ENCODE results near the gene SINHCAF. TPM values are rescaled to one million over a fixed set of nuclear protein-coding genes. Genes with fewer than 3 reads are reported as not detected.

The SINHCAF gene
- total RNA-seq, 1 experiment from 2014 or later: 179 TPM

DNA sequence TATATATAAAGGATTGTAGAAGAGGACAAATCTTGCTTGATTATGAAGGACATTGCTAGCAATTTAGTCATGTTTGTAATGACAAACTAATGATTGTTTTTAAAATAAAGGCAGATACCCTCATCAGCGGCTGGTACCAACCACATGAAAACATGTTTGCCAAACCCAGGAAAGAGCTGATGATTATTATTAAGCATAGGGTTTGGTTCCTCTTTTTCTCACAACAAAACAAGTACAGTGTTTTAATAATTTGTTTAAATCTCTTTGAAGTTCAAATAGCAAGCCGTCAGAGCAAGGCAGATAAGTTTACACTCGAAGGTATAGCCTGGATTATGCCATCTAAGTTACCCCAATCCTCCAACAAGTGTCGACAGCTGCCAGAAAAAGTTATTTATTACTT is 5.3 kb upstream of the SINHCAF start:
- intact Hi-C loops (cut with micrococcal nuclease): no loop called here
- Histone ChIP-seq H3K36me3 (ENCODE audit: control insufficient read depth in 1 of 2, insufficient read depth in 2 of 2, low read length in 2 of 2) (no peaks in the 10 kb centered on the region), H2AFZ (ENCODE audit: low read depth, low read length, poor library complexity, severe bottlenecking) (no peak overlapping the region), H3K4me1 (ENCODE audit: control insufficient read depth in 1 of 2, insufficient read depth in 2 of 2, low read length in 2 of 2) (peaks cover 0 to 8% of the 10 kb centered on the region in 2 experiments; a peak in 3 of 4 replicates), H3K4me3 (replicated peaks in 1 of 2; ENCODE audit: low read depth in 1 of 2, low read length in 2 of 2) (no peak overlapping the region), H3K27me3 (ENCODE audit: insufficient read depth, low read length) (no peaks in the 10 kb centered on the region), H4K20me1 (ENCODE audit: insufficient read depth) (no peaks in the 10 kb centered on the region), H3K9me3 (ENCODE audit: control insufficient read depth in 1 of 2, insufficient read depth in 1 of 2, low read depth in 1 of 2, low read length in 2 of 2) (no peaks in the 10 kb centered on the region), H3K9me2 (ENCODE audit: insufficient read depth) (no peaks in the 10 kb centered on the region), H3K79me2 (ENCODE audit: insufficient read depth, low read length) (no peaks in the 10 kb centered on the region), H3K4me2 (ENCODE audit: low read length) (no peak overlapping the region), H3K9ac (ENCODE audit: low read length) (no peak overlapping the region), H3K27ac (ENCODE audit: low read depth, low read length) (no peak overlapping the region)
- BruUV-seq (replicated peaks): no TSS peak
- ATAC-seq (no peak), DNase-seq (ENCODE audit: low read depth, low spot score) (no peak)
- TF ChIP-seq, protein P1, sequence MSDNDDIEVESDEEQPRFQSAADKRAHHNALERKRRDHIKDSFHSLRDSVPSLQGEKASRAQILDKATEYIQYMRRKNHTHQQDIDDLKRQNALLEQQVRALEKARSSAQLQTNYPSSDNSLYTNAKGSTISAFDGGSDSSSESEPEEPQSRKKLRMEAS (IDR thresholded peaks at IDR 0.05): no peak
- TF ChIP-seq, protein P2, sequence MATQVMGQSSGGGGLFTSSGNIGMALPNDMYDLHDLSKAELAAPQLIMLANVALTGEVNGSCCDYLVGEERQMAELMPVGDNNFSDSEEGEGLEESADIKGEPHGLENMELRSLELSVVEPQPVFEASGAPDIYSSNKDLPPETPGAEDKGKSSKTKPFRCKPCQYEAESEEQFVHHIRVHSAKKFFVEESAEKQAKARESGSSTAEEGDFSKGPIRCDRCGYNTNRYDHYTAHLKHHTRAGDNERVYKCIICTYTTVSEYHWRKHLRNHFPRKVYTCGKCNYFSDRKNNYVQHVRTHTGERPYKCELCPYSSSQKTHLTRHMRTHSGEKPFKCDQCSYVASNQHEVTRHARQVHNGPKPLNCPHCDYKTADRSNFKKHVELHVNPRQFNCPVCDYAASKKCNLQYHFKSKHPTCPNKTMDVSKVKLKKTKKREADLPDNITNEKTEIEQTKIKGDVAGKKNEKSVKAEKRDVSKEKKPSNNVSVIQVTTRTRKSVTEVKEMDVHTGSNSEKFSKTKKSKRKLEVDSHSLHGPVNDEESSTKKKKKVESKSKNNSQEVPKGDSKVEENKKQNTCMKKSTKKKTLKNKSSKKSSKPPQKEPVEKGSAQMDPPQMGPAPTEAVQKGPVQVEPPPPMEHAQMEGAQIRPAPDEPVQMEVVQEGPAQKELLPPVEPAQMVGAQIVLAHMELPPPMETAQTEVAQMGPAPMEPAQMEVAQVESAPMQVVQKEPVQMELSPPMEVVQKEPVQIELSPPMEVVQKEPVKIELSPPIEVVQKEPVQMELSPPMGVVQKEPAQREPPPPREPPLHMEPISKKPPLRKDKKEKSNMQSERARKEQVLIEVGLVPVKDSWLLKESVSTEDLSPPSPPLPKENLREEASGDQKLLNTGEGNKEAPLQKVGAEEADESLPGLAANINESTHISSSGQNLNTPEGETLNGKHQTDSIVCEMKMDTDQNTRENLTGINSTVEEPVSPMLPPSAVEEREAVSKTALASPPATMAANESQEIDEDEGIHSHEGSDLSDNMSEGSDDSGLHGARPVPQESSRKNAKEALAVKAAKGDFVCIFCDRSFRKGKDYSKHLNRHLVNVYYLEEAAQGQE (IDR thresholded peaks at IDR 0.05; ENCODE audit: low read depth): no peak
- no peak for TF ChIP-seq RAD21 (IDR thresholded peaks at IDR 0.05; ENCODE audit: low read depth)
- TF ChIP-seq POLR2A (IDR thresholded peaks at IDR 0.05; ENCODE audit: borderline replicate concordance, extremely low read depth, insufficient read depth, insufficient read length): no peak
- TF ChIP-seq EZH2 (IDR thresholded peaks at IDR 0.05): no peak
- TF ChIP-seq EZH2phosphoT487 (IDR thresholded peaks at IDR 0.05; ENCODE audit: borderline replicate concordance): no peak
- no peak for TF ChIP-seq EGR1 (IDR thresholded peaks at IDR 0.05; ENCODE audit: low read depth)
- TF ChIP-seq, protein P3, sequence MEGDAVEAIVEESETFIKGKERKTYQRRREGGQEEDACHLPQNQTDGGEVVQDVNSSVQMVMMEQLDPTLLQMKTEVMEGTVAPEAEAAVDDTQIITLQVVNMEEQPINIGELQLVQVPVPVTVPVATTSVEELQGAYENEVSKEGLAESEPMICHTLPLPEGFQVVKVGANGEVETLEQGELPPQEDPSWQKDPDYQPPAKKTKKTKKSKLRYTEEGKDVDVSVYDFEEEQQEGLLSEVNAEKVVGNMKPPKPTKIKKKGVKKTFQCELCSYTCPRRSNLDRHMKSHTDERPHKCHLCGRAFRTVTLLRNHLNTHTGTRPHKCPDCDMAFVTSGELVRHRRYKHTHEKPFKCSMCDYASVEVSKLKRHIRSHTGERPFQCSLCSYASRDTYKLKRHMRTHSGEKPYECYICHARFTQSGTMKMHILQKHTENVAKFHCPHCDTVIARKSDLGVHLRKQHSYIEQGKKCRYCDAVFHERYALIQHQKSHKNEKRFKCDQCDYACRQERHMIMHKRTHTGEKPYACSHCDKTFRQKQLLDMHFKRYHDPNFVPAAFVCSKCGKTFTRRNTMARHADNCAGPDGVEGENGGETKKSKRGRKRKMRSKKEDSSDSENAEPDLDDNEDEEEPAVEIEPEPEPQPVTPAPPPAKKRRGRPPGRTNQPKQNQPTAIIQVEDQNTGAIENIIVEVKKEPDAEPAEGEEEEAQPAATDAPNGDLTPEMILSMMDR (IDR thresholded peaks at IDR 0.05 in 2 of 3, conservative IDR thresholded peaks at IDR 0.05 in 1 of 3; ENCODE audit: borderline replicate concordance in 1 of 3, insufficient read depth in 1 of 3, low read depth in 2 of 3, low read length in 2 of 3): no peak
- no peak for TF ChIP-seq ZFX (IDR thresholded peaks at IDR 0.05)
- no peak for TF ChIP-seq SIN3A (IDR thresholded peaks at IDR 0.05; ENCODE audit: low read depth)
- TF ChIP-seq FOSL1 (IDR thresholded peaks at IDR 0.05; ENCODE audit: low read depth): no peak
- ChIA-PET CTCF (no interaction called here), RAD21 (ENCODE audit: low non-redundant PET in 1 of 2, low total read pairs in 2 of 2, uncharacterized antibody in 2 of 2, unreplicated experiment in 2 of 2) (no interaction called here), POLR2A (no interaction called here)

Measured in HCT116 (cell line).